Hepatocyte (in vitro differentiated cells): ENCODE results near the gene FAM83D. TPM values are rescaled to one million over a fixed set of nuclear protein-coding genes. Genes with fewer than 3 reads are reported as not detected.

Experiments used
- DNase-seq: peaks from one replicate; pipeline ENCODE4 v3.0.0-alpha.2; 2016; ENCODE audit warnings: low spot score
- H2AFZ ChIP-seq: fragments of 200-600 bp; sonication (generic); 2 replicates; pipeline ENCODE4 v1.6.0; 2016; ENCODE audit warnings: antibody characterized with exemption, mild to moderate bottlenecking
- H3K27ac ChIP-seq: fragments of 200-600 bp; sonication (generic); 2 replicates; pipeline ENCODE4 v1.5.1; 2016; ENCODE audit warnings: mild to moderate bottlenecking
- H3K27me3 ChIP-seq: fragments of 200-600 bp; sonication (generic); 2 replicates; pipeline ENCODE4 v1.6.1; 2016
- H3K36me3 ChIP-seq: fragments of 200-600 bp; sonication (generic); replicated peaks from 2 replicates; pipeline ENCODE4 v1.5.1; 2016; ENCODE audit warnings: low read depth; ENCODE audit not compliant: insufficient read depth
- H3K4me1 ChIP-seq: fragments of 200-600 bp; sonication (generic); 2 replicates; pipeline ENCODE4 v1.5.1; 2016; ENCODE audit warnings: mild to moderate bottlenecking, moderate library complexity; ENCODE audit not compliant: insufficient read depth
- H3K4me2 ChIP-seq: fragments of 200-600 bp; sonication (generic); 2 replicates; pipeline ENCODE4 v1.6.0; 2016
- H3K4me3 ChIP-seq: fragments of 200-600 bp; sonication (generic); 2 replicates; pipeline ENCODE4 v1.5.1; 2016; ENCODE audit warnings: mild to moderate bottlenecking
- H3K79me2 ChIP-seq: fragments of 200-600 bp; sonication (generic); 2 replicates; pipeline ENCODE4 v1.6.0; 2017; ENCODE audit warnings: mild to moderate bottlenecking
- H3K9me2 ChIP-seq: fragments of 200-600 bp; sonication (generic); replicated peaks from 2 replicates; pipeline ENCODE4 v1.6.0; 2017; ENCODE audit warnings: mild to moderate bottlenecking; ENCODE audit not compliant: insufficient read depth
- H3K9me3 ChIP-seq: fragments of 200-600 bp; sonication (generic); 2 replicates; pipeline ENCODE4 v1.5.1; 2016; ENCODE audit warnings: low read depth, mild to moderate bottlenecking
- H4K20me1 ChIP-seq: fragments of 200-600 bp; sonication (generic); 2 replicates; pipeline ENCODE4 v1.6.0; 2016; ENCODE audit warnings: mild to moderate bottlenecking; ENCODE audit not compliant: insufficient read depth, poor library complexity, severe bottlenecking
- CTCF ChIP-seq: fragments of 200-600 bp; sonication (generic); IDR thresholded peaks from 2 replicates; pipeline ENCODE4 v1.5.1; 2016; ENCODE audit warnings: antibody characterized with exemption, mild to moderate bottlenecking; ENCODE audit not compliant: poor library complexity
- EZH2 ChIP-seq: fragments of 200-600 bp; sonication (generic); IDR thresholded peaks from 2 replicates; pipeline ENCODE4 v1.6.1; 2016; ENCODE audit warnings: antibody characterized with exemption, mild to moderate bottlenecking, borderline replicate concordance
- EZH2phosphoT487 ChIP-seq: fragments of 200-600 bp; sonication (generic); IDR thresholded peaks from one replicate; pipeline ENCODE4 v1.6.1; 2018; ENCODE audit warnings: antibody characterized with exemption, mild to moderate bottlenecking, low read depth, moderate library complexity; ENCODE audit not compliant: unreplicated experiment, severe bottlenecking
- WGBS: methylation state at CpG from one replicate; pipeline ENCODE4 v1.1.6; 2016; ENCODE audit warnings: low lambda C conversion rate; ENCODE audit errors: missing lambda C conversion rate; 5-methylcytosine and 5-hydroxymethylcytosine counted together
- polyA plus RNA-seq: library from polyadenylated mRNA; unstranded; fragments of >200 nt; fragmentation: Nextera tagmentation; extraction: Ambion mirVana; gene quantifications from 2 replicates; pipeline ENCODE4 v1.2.1, GENCODE V29; 2016
- total RNA-seq: library from RNA; depleted of rRNA; stranded (reverse); fragments of >200 nt; gene quantifications from 2 replicates; pipeline ENCODE4 v1.2.3, GENCODE V29; 2014

The FAM83D gene
- total and polyA plus RNA-seq, 2 experiments from 2014 or later: 5.4 to 6.3 TPM

- H4K20me1 ChIP-seq: no peaks in the 10 kb centered on the region
- no peak overlapping the region for H3K27ac ChIP-seq
- WGBS: 82% methylated on average over 20 of the region's 20 CpGs
- DNase-seq: no peak
- TF ChIP-seq CTCF (no peak), EZH2 (no peak), EZH2phosphoT487 (no peak)
- peaks cover 11% of the 10 kb centered on the region for H3K27me3 ChIP-seq
- no peaks in the 10 kb centered on the region for H3K9me3 ChIP-seq
- no peak overlapping the region for H2AFZ ChIP-seq
- no peak overlapping the region for H3K4me2 ChIP-seq
- no peaks in the 10 kb centered on the region for H3K79me2 ChIP-seq
- H3K36me3 ChIP-seq: no peaks in the 10 kb centered on the region
- H3K4me3 ChIP-seq: no peak overlapping the region
- H3K4me1 ChIP-seq: no peaks in the 10 kb centered on the region
- no peaks in the 10 kb centered on the region for H3K9me2 ChIP-seq
Observed at GRCh38 chr20:38883081-38883980, 42.9 kb upstream of the FAM83D start.

- Histone ChIP-seq H3K9me3 (no peaks in the 10 kb centered on the region), H2AFZ (no peak overlapping the region), H3K4me1 (no peaks in the 10 kb centered on the region), H3K79me2 (no peaks in the 10 kb centered on the region), H3K36me3 (no peaks in the 10 kb centered on the region), H3K27me3 (peaks cover 10% of the 10 kb centered on the region), H4K20me1 (no peaks in the 10 kb centered on the region), H3K4me3 (no peak overlapping the region), H3K4me2 (no peak overlapping the region), H3K9me2 (no peaks in the 10 kb centered on the region), H3K27ac (no peak overlapping the region)
- TF ChIP-seq CTCF: no peak
- no peak for TF ChIP-seq EZH2
- TF ChIP-seq EZH2phosphoT487: no peak
- DNase-seq: no peak
- WGBS: 92% methylated on average over 13 of the region's 13 CpGs
Observed at GRCh38 chr20:38883981-38884733, 42.1 kb upstream of the FAM83D start.

- no peaks in the 10 kb centered on the region for H3K36me3 ChIP-seq
- no peak for DNase-seq
- no peaks in the 10 kb centered on the region for H3K9me3 ChIP-seq
- no peak for TF ChIP-seq CTCF
- TF ChIP-seq EZH2: no peak
- TF ChIP-seq EZH2phosphoT487: no peak
- WGBS: 84% methylated on average over 6 of the region's 6 CpGs
- no peaks in the 10 kb centered on the region for H4K20me1 ChIP-seq
- H3K9me2 ChIP-seq: no peaks in the 10 kb centered on the region
- no peaks in the 10 kb centered on the region for H3K4me1 ChIP-seq
- H3K4me3 ChIP-seq: no peak overlapping the region
- no peak overlapping the region for H3K4me2 ChIP-seq
- H3K79me2 ChIP-seq: no peaks in the 10 kb centered on the region
- H3K27ac ChIP-seq: no peak overlapping the region
- H3K27me3 ChIP-seq: no peaks in the 10 kb centered on the region
- no peak overlapping the region for H2AFZ ChIP-seq
Observed at GRCh38 chr20:38885357-38885756, 40.9 kb upstream of the FAM83D start.
